A673 (cell line): ENCODE data around the gene CCR4. TPM values are rescaled to one million over a fixed set of nuclear protein-coding genes. Genes with fewer than 3 reads are reported as not detected.
"Not testable (repeated sequence)": the region's sequence is repeated elsewhere in the genome, so short reads cannot be mapped to it uniquely, and the experiment has no call there.

Source experiments
- BruUV-seq: library from RNA; stranded (reverse); fragments of 400-500 nt; replicated peaks from 2 replicates; lab custom pipeline; 2021; lab: Mats Ljungman, UMichigan
- CTCF ChIA-PET: fragments of 300-600 bp; sonication (Branson Sonifier 250); formaldehyde crosslinking; loops from one replicate; lab custom pipeline; 2022; ENCODE audit warnings: antibody characterized with exemption; lab: Charles Lee
- POLR2A ChIA-PET: fragments of 300-600 bp; sonication (Branson Sonifier 250); formaldehyde crosslinking; loops from one replicate; lab custom pipeline; 2022; ENCODE audit warnings: antibody characterized with exemption; ENCODE audit not compliant: low non-redundant PET; lab: Charles Lee
- DNase-seq: peaks from one replicate; pipeline ENCODE4 v3.0.0-alpha.2; 2015; ENCODE audit warnings: low spot score
- H3K27ac ChIP-seq: fragments of 200-600 bp; sonication (generic); 2 replicates; pipeline ENCODE4 v1.5.1; 2016; ENCODE audit warnings: mixed run types, low read depth, mild to moderate bottlenecking, mixed read lengths, antibody characterized with exemption, low read length; ENCODE audit not compliant: poor library complexity, severe bottlenecking
- H3K27me3 ChIP-seq: fragments of 200-600 bp; sonication (generic); replicated peaks from 2 replicates; pipeline ENCODE4 v1.6.1; 2017; ENCODE audit warnings: mixed run types, low read depth, mild to moderate bottlenecking, mixed read lengths, antibody characterized with exemption, low read length; ENCODE audit not compliant: insufficient read depth, poor library complexity
- H3K36me3 ChIP-seq: fragments of 200-600 bp; sonication (generic); 2 replicates; pipeline ENCODE4 v1.6.1; 2016; ENCODE audit warnings: mixed run types, mild to moderate bottlenecking, mixed read lengths, antibody characterized with exemption, low read length; ENCODE audit not compliant: insufficient read depth, poor library complexity, severe bottlenecking
- H3K4me1 ChIP-seq: fragments of 200-600 bp; sonication (generic); 2 replicates; pipeline ENCODE4 v1.6.1; 2017; ENCODE audit warnings: mixed run types, mild to moderate bottlenecking, mixed read lengths, antibody characterized with exemption, low read length; ENCODE audit not compliant: insufficient read depth, poor library complexity, severe bottlenecking
- H3K4me3 ChIP-seq: fragments of 200-600 bp; sonication (generic); 2 replicates; pipeline ENCODE4 v1.5.1; 2016; ENCODE audit warnings: low read depth, mixed run types, mild to moderate bottlenecking, mixed read lengths, low read length; ENCODE audit not compliant: poor library complexity, severe bottlenecking
- H3K9me3 ChIP-seq: fragments of 200-600 bp; sonication (generic); 2 replicates; pipeline ENCODE4 v1.6.1; 2016; ENCODE audit warnings: mixed run types, low read depth, mild to moderate bottlenecking, mixed read lengths, antibody characterized with exemption, low read length; ENCODE audit not compliant: poor library complexity, severe bottlenecking
- EZH2 ChIP-seq: fragments of 200-600 bp; sonication (generic); IDR thresholded peaks from 2 replicates; pipeline ENCODE4 v1.6.1; 2017; ENCODE audit warnings: borderline replicate concordance, low read depth, mild to moderate bottlenecking, mixed read lengths, antibody characterized with exemption, low read length; ENCODE audit not compliant: poor library complexity, severe bottlenecking
- intact Hi-C: fragments of 100-400 bp; cut with micrococcal nuclease; formaldehyde crosslinking; loops from one replicate; pipeline ENCODE4 v1.10.0; 2022; ENCODE audit not compliant: unreplicated experiment
- total RNA-seq: library from RNA; stranded (reverse); gene quantifications from 2 replicates; pipeline ENCODE4 v1.2.3, GENCODE V29; 2021
- TF ChIP-seq, protein P1 (sequence below): fragments of 300-800, 200-600 bp; sonication (generic); conservative IDR thresholded peaks from 2 replicates; pipeline ENCODE4 v1.5.1; 2017; ENCODE audit warnings: low read depth, mild to moderate bottlenecking, antibody characterized with exemption, low read length, moderate library complexity, mixed read lengths

Gene CCR4
- total RNA-seq, 1 experiment from 2014 or later, result not detected

DNA sequence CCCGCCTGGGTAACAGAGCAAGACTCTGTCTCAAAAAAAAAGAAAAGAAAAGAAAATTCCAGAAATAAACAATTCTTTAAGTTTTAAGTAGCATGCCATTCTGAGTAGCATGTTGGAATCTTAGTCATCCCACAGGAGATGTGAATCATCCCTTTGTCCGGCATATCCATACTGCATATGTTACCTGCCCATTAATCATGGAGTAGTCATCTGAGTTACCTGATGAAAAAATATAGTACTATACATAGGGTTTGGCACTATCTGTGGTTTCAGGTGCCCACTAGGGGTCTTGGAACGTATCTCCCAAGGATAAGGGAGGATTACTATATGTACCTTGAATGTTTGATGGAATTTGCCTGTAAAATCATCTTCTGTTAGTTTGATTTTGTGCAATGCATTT, 6.3 kb upstream of the CCR4 start:
- no peak for TF ChIP-seq EZH2
- TF ChIP-seq, protein P1, sequence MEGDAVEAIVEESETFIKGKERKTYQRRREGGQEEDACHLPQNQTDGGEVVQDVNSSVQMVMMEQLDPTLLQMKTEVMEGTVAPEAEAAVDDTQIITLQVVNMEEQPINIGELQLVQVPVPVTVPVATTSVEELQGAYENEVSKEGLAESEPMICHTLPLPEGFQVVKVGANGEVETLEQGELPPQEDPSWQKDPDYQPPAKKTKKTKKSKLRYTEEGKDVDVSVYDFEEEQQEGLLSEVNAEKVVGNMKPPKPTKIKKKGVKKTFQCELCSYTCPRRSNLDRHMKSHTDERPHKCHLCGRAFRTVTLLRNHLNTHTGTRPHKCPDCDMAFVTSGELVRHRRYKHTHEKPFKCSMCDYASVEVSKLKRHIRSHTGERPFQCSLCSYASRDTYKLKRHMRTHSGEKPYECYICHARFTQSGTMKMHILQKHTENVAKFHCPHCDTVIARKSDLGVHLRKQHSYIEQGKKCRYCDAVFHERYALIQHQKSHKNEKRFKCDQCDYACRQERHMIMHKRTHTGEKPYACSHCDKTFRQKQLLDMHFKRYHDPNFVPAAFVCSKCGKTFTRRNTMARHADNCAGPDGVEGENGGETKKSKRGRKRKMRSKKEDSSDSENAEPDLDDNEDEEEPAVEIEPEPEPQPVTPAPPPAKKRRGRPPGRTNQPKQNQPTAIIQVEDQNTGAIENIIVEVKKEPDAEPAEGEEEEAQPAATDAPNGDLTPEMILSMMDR, result no peak
- intact Hi-C loops, result loop anchor here (5.0 kb wide), 1 partner anchor 842 kb away; no protein-coding TSS in a partner anchor

DNA sequence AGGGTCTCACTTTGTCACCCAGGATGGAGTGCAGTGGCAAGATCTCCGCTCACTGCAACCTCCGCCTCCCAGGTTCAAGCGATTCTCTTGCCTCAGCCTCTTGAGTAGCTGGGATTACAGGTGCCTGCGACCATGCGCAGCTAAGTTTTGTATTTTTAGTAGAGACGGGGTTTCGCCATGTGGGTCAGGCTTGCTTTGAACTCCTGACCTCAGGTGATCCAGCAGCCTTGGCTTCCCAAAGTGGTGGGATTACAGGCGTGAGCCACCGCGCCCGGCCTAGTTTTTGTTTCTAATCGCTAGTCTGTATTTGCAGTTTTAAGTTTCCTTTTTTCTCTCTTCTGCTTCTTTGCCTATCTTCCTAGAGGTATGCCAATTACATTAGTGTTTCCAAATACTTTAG, 5.8 kb upstream of the CCR4 start:
- H3K4me3 ChIP-seq, H3K36me3 ChIP-seq, POLR2A ChIA-PET, BruUV-seq, H3K27me3 ChIP-seq, CTCF ChIA-PET, H3K27ac ChIP-seq, H3K9me3 ChIP-seq, DNase-seq, H3K4me1 ChIP-seq: not testable (repeated sequence)
- intact Hi-C loops, result loop anchor here (5.0 kb wide), 1 partner anchor 842 kb away; no protein-coding TSS in a partner anchor

More for the DNA sequence above, 6.3 kb upstream of the CCR4 start:
- H3K4me3 ChIP-seq, result no peak overlapping the region
- H3K27ac ChIP-seq, result no peak overlapping the region
- POLR2A ChIA-PET, result no interaction called here
- BruUV-seq, result no TSS peak
- no peaks in the 10 kb centered on the region for H3K4me1 ChIP-seq
- DNase-seq, result no peak
- H3K9me3 ChIP-seq, result no peaks in the 10 kb centered on the region
- CTCF ChIA-PET, result no interaction called here
- no peaks in the 10 kb centered on the region for H3K36me3 ChIP-seq
- no peaks in the 10 kb centered on the region for H3K27me3 ChIP-seq

DNA sequence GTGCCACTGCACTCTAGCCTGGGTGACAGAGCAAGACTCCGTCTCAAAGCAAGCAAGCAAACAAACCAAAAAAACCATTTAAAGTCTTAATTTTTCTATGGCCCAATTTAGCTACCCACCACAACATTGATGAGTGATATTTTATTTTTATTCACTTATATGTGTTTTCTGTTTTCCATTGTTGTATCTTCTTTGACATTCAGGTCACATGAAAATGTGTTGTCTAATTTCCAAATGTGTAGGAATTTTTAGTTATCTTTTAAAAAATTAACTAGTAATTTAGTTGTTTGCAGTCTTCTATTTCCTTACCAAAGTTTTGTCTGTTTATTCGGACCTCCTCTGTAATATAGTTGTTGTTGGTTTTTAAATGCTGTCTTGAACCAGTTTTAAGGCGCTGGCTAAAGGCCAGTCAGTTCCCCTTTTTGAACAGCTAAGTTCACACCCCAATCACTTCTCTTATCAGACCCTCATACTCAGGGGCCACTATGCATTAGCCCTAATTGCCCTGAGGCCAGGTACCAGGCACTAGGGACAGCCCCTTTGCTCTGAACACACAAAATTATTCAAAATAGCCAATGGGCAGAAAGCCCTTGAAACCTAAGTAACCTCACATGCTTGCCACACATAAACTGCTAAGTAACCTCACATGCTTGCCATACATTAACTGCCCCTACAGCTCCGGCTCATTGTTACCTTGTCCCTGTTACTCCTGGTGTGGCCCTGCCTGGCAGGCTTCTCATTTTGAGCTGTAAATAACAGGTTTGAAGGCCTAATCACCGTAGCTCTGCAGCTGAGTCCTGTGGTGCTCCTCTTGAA, 4.3 kb upstream of the CCR4 start:
- no peaks in the 10 kb centered on the region for H3K9me3 ChIP-seq
- no TSS peak for BruUV-seq
- POLR2A ChIA-PET, result interaction anchor here (0.7 kb wide), 1 partner anchor 76 kb away, joined by 4 read pairs; no protein-coding TSS in a partner anchor
- no peak for DNase-seq
- no peaks in the 10 kb centered on the region for H3K27me3 ChIP-seq
- intact Hi-C loops, result loop anchor here (2.0 to 5.0 kb wide), 3 partner anchors 126 to 840 kb away; no protein-coding TSS in a partner anchor
- no peak overlapping the region for H3K27ac ChIP-seq
- CTCF ChIA-PET, result interaction anchor here (0.5 to 1.3 kb wide), 7 partner anchors 127 to 840 kb away, joined by 3 to 6 read pairs (median 4); partner anchors contain the start of gene CRTAP
- H3K4me1 ChIP-seq, result no peaks in the 10 kb centered on the region
- TF ChIP-seq, protein P1, result no peak
- no peak for TF ChIP-seq EZH2
- H3K36me3 ChIP-seq, result no peaks in the 10 kb centered on the region
- no peak overlapping the region for H3K4me3 ChIP-seq
